ENCODE results near the gene PCIF1. TPM values are rescaled to one million over a fixed set of nuclear protein-coding genes. Genes with fewer than 3 reads are reported as not detected.

The PCIF1 gene
- total RNA-seq, 1 experiment from 2014 or later: 26.8 TPM

- H3K4ac ChIP-seq (ENCODE audit: low read depth, low read length): no peak overlapping the region
- H3T11ph ChIP-seq (ENCODE audit: low read length): no peak overlapping the region
- H3K27ac ChIP-seq (ENCODE audit: insufficient read length, low read depth, low read length): no peak overlapping the region
- H3K9me3 Mint-ChIP-seq: no peaks in the 10 kb centered on the region
- no peak overlapping the region for H3K23ac ChIP-seq (ENCODE audit: insufficient read length, low read depth, low read length)
- H3K9me3 ChIP-seq (ENCODE audit: control insufficient read depth, low read depth, low read length): no peaks in the 10 kb centered on the region
- H3K4me1 ChIP-seq (ENCODE audit: insufficient read depth, low read length): no peaks in the 10 kb centered on the region
- no peaks in the 10 kb centered on the region for H3K79me2 ChIP-seq (ENCODE audit: insufficient read depth, low read length)
- no peaks in the 10 kb centered on the region for H3K23me2 ChIP-seq (ENCODE audit: insufficient read length, low read depth, low read length, poor library complexity, severe bottlenecking)
- no peak overlapping the region for H3K14ac ChIP-seq (ENCODE audit: insufficient read depth, low read length)
- H3K18ac ChIP-seq (ENCODE audit: insufficient read length, low read depth, low read length): no peak overlapping the region
- H2BK120ac ChIP-seq (ENCODE audit: low read depth, low read length, poor library complexity, severe bottlenecking): no peak overlapping the region
- no peak overlapping the region for H4K5ac ChIP-seq (ENCODE audit: insufficient read length, low read depth, low read length)
- no peak overlapping the region for H3K4me2 ChIP-seq (ENCODE audit: insufficient read depth, insufficient read length, low read length)
- H3K9ac ChIP-seq (ENCODE audit: extremely low read depth, insufficient read length, low read length): no peak overlapping the region
- H3K4me3 Mint-ChIP-seq: no peak overlapping the region
- TF ChIP-seq, protein P1, sequence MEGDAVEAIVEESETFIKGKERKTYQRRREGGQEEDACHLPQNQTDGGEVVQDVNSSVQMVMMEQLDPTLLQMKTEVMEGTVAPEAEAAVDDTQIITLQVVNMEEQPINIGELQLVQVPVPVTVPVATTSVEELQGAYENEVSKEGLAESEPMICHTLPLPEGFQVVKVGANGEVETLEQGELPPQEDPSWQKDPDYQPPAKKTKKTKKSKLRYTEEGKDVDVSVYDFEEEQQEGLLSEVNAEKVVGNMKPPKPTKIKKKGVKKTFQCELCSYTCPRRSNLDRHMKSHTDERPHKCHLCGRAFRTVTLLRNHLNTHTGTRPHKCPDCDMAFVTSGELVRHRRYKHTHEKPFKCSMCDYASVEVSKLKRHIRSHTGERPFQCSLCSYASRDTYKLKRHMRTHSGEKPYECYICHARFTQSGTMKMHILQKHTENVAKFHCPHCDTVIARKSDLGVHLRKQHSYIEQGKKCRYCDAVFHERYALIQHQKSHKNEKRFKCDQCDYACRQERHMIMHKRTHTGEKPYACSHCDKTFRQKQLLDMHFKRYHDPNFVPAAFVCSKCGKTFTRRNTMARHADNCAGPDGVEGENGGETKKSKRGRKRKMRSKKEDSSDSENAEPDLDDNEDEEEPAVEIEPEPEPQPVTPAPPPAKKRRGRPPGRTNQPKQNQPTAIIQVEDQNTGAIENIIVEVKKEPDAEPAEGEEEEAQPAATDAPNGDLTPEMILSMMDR (conservative IDR thresholded peaks at IDR 0.05): no peak
- H3K56ac ChIP-seq (ENCODE audit: insufficient read length, low read depth, low read length): no peak overlapping the region
- no peak overlapping the region; a peak in 1 of 7 replicates for H3K27ac Mint-ChIP-seq
- H2BK15ac ChIP-seq (ENCODE audit: low read depth, low read length): no peak overlapping the region
- H3K79me1 ChIP-seq (ENCODE audit: insufficient read depth, low read depth, low read length, poor library complexity, severe bottlenecking): no peaks in the 10 kb centered on the region
- H3K36me3 Mint-ChIP-seq (ENCODE audit: insufficient read depth in 1 of 3, low read depth in 3 of 3): no peaks in the 10 kb centered on the region
- no peak overlapping the region for H2BK5ac ChIP-seq (ENCODE audit: insufficient read length, low read length)
- no peaks in the 10 kb centered on the region for H4K20me1 ChIP-seq (ENCODE audit: control insufficient read depth, insufficient read depth, insufficient read length)
- H4K91ac ChIP-seq (ENCODE audit: insufficient read length, low read depth, low read length): no peak overlapping the region
- H3K4me1 Mint-ChIP-seq: peaks cover 18 to 19% of the 10 kb centered on the region in 2 experiments
- H2BK12ac ChIP-seq (ENCODE audit: insufficient read length, low read depth, low read length): no peak overlapping the region
- H2AFZ ChIP-seq (ENCODE audit: low read length): no peak overlapping the region
- H3K27me3 ChIP-seq (ENCODE audit: insufficient read depth, low read length): no peaks in the 10 kb centered on the region
- H2BK20ac ChIP-seq (ENCODE audit: low read depth, low read length, poor library complexity, severe bottlenecking): no peak overlapping the region
- no peak for DNase-seq
- WGBS (ENCODE audit: extremely low coverage, insufficient read length, low lambda C conversion rate): no CpG with 5 or more reads among the region's 12 CpGs
- H4K8ac ChIP-seq (replicated peaks; ENCODE audit: insufficient read length, low read depth, low read length): no peak overlapping the region
- H2AK5ac ChIP-seq (ENCODE audit: insufficient read length, low read length): no peak overlapping the region
- H3K27me3 Mint-ChIP-seq (ENCODE audit: low read depth): no peaks in the 10 kb centered on the region; the same call in 1 of the 2 replicates
Observed at GRCh38 chr20:45993197-45993951, 58.9 kb downstream of the PCIF1 start.
